B cell (primary cell): ENCODE data around the gene PXDC1. TPM values are rescaled to one million over a fixed set of nuclear protein-coding genes. Genes with fewer than 3 reads are reported as not detected.
A peak's percentile ranks its signal among the peaks of the same experiment; 100 is the strongest.

Experiments
- ATAC-seq: fragments of 200-7000 bp; cut with Tn5 transposase; one replicate; pipeline ENCODE4 v1.10.0; 2021; ENCODE audit warnings: low read depth, mild to moderate bottlenecking, moderate number of reproducible peaks, moderate library complexity
- CTCF ChIA-PET: fragments of 350-600 bp; sonication (Branson Sonifier 250); formaldehyde crosslinking; loops from one replicate; lab custom pipeline; 2021; ENCODE audit warnings: antibody characterized with exemption, inconsistent platforms; lab: Charles Lee
- POLR2A ChIA-PET: fragments of 350-600 bp; sonication (Branson Sonifier 250); formaldehyde crosslinking; loops from one replicate; lab custom pipeline; 2021; ENCODE audit warnings: antibody characterized with exemption; lab: Charles Lee
- DNase-seq: peaks from one replicate; pipeline ENCODE4 v3.0.0; 2013
- H2AFZ ChIP-seq: 2 replicates; pipeline ENCODE4 v1.6.1; 2012; ENCODE audit warnings: mild to moderate bottlenecking, low read depth, low read length; ENCODE audit not compliant: insufficient read depth, poor library complexity, severe bottlenecking
- H3K27ac ChIP-seq, 2 donors: 1 replicate in 1 of 2; 2 replicates in 1 of 2; pipeline ENCODE4 v1.5.1; 2012 to 2013; ENCODE audit warnings: low read length in 2 of 2, mild to moderate bottlenecking in 2 of 2, moderate library complexity in 1 of 2
- H3K27me3 ChIP-seq, 4 experiments: fragments of 200-600 bp in 1 of 4; sonication (generic) in 1 of 4; replicated peaks in 1 of 4; 1 replicate in 2 of 4; 2 replicates in 2 of 4; pipeline versions ENCODE4 v1.6.1 to v1.7.0; 2013 to 2016; ENCODE audit warnings: low read length in 3 of 4, mild to moderate bottlenecking in 2 of 4, mixed read lengths in 1 of 4, moderate library complexity in 1 of 4; ENCODE audit not compliant: insufficient read depth in 4 of 4, control insufficient read depth in 3 of 4; ENCODE audit errors: control extremely low read depth in 1 of 4
- H3K36me3 ChIP-seq, 2 experiments: replicated peaks in 1 of 2; 1 replicate in 1 of 2; 2 replicates in 1 of 2; pipeline versions ENCODE4 v1.6.1 to v1.7.1; 2013; ENCODE audit warnings: low read length in 1 of 2; ENCODE audit not compliant: insufficient read depth in 2 of 2, control insufficient read depth in 1 of 2; ENCODE audit errors: control extremely low read depth in 1 of 2, extremely low read depth in 1 of 2
- H3K4me1 ChIP-seq, 2 donors: fragments of 200-600 bp in 1 of 2; sonication (generic) in 1 of 2; 1 replicate in 1 of 2; 2 replicates in 1 of 2; pipeline versions ENCODE4 v1.5.1 to v1.6.1; 2013 to 2017; ENCODE audit warnings: low read length in 2 of 2; ENCODE audit not compliant: control insufficient read depth in 2 of 2, insufficient read depth in 2 of 2
- H3K4me2 ChIP-seq: replicated peaks from 2 replicates; pipeline ENCODE3; 2012; ENCODE audit warnings: mild to moderate bottlenecking, low read depth, low read length; ENCODE audit not compliant: poor library complexity, severe bottlenecking
- H3K4me3 ChIP-seq, 5 experiments: fragments of 200-600 bp in 1 of 5; sonication (generic) in 1 of 5; 1 replicate in 3 of 5; 2 replicates in 2 of 5; pipeline versions ENCODE4 v1.5.1 to v1.7.0; 2011 to 2016; ENCODE audit warnings: low read length in 4 of 5, mild to moderate bottlenecking in 4 of 5, low read depth in 2 of 5, control low read depth in 1 of 5, moderate library complexity in 1 of 5; ENCODE audit not compliant: insufficient read depth in 1 of 5; ENCODE audit errors: control extremely low read depth in 1 of 5, extremely low read depth in 1 of 5
- H3K79me2 ChIP-seq: fragments of 200-600 bp; sonication (generic); one replicate; pipeline ENCODE4 v1.6.0; 2016; ENCODE audit warnings: low read length; ENCODE audit not compliant: control insufficient read depth, insufficient read depth
- H3K9ac ChIP-seq: fragments of 200-600 bp; sonication (generic); 2 replicates; pipeline ENCODE4 v1.6.1; 2017; ENCODE audit warnings: mild to moderate bottlenecking, low read length, moderate library complexity
- H3K9me3 ChIP-seq, 3 donors: one replicate each; pipeline versions ENCODE4 v1.6.1 to v1.7.1; 2013; ENCODE audit warnings: low read length in 2 of 3; ENCODE audit not compliant: control insufficient read depth in 2 of 3, insufficient read depth in 1 of 3; ENCODE audit errors: control extremely low read depth in 1 of 3
- H4K20me1 ChIP-seq: 2 replicates; pipeline ENCODE4 v1.6.0; 2012; ENCODE audit warnings: mild to moderate bottlenecking, low read length; ENCODE audit not compliant: insufficient read depth, control insufficient read depth, poor library complexity, severe bottlenecking
- H3K27ac Mint-ChIP-seq: one replicate; pipeline ENCODE4 v1.8.0; 2021; ENCODE audit warnings: mixed read lengths
- H3K27me3 Mint-ChIP-seq: one replicate; pipeline ENCODE4 v1.8.0; 2021; ENCODE audit warnings: mixed read lengths
- H3K4me1 Mint-ChIP-seq: one replicate; pipeline ENCODE4 v1.8.0; 2021; ENCODE audit warnings: mixed read lengths
- H3K4me3 Mint-ChIP-seq: one replicate; pipeline ENCODE4 v1.8.0; 2021; ENCODE audit warnings: mixed read lengths
- H3K9me3 Mint-ChIP-seq: one replicate; pipeline ENCODE4 v1.8.0; 2022; ENCODE audit warnings: mixed read lengths; ENCODE audit not compliant: insufficient read depth
- CTCF ChIP-seq: fragments of 200-600 bp; IDR thresholded peaks from one replicate; pipeline ENCODE4 v1.8.0; 2022; ENCODE audit warnings: antibody characterized with exemption, mild to moderate bottlenecking
- EZH2 ChIP-seq: IDR thresholded peaks from 2 replicates; pipeline ENCODE4 v1.6.1; 2012; ENCODE audit warnings: borderline replicate concordance, low read depth, mild to moderate bottlenecking, moderate library complexity, low read length; ENCODE audit not compliant: insufficient read depth, poor library complexity, severe bottlenecking
- WGBS: methylation state at CpG from one replicate; pipeline ENCODE4 v1.1.5; 2013; ENCODE audit warnings: missing lambda C conversion rate; ENCODE audit not compliant: insufficient coverage; 5-methylcytosine and 5-hydroxymethylcytosine counted together
- intact Hi-C: fragments of 100-400 bp; cut with micrococcal nuclease; formaldehyde crosslinking; loops from one replicate; pipeline ENCODE4 v1.10.0; 2022
- polyA plus RNA-seq: library from polyadenylated mRNA; depleted of rRNA; stranded (reverse); fragments of >200 nt; gene quantifications from 2 replicates; pipeline ENCODE4 v1.2.3, GENCODE V29; 2012
- total RNA-seq, 2 donors: library from RNA; stranded (reverse); fragments of 120-200 nt in 1 of 2; gene quantifications; 1 replicate in 1 of 2; 2 replicates in 1 of 2; pipeline versions ENCODE4 v1.2.3 to v1.2.4, GENCODE V29; 2013 to 2022

PXDC1 gene
- total and polyA plus RNA-seq, 2 donors (not counting 1 experiment from before 2014, with no cell fraction given) = 4.7 to 18.9 TPM

- CTCF ChIA-PET = interaction anchor here (1.0 to 7.8 kb wide), 16 partner anchors 10 to 468 kb away, joined by 3 to 85 read pairs (median 7); partner anchors contain the start of gene FAM50B
These were observed 9.5 kb downstream of the PXDC1 start for GRCh38 chr6:3742076-3742425.

More at GRCh38 chr6:3742076-3742425, 9.5 kb downstream of the PXDC1 start:
- Histone ChIP-seq H2AFZ (no peak overlapping the region), H3K9me3 (no peaks in the 10 kb centered on the region), H3K36me3 (no peaks in the 10 kb centered on the region), H3K4me2 (peak overlapping the region; percentile 69), H3K27ac (no peak overlapping the region), H3K4me1 (peaks cover 27 to 32% of the 10 kb centered on the region in 2 donors), H4K20me1 (no peaks in the 10 kb centered on the region), H3K9ac (no peak overlapping the region), H3K27me3 (peaks cover 0 to 4% (median 0%) of the 10 kb centered on the region in 4 experiments), H3K4me3 (no peak overlapping the region), H3K79me2 (no peaks in the 10 kb centered on the region)
- H3K9me3 Mint-ChIP-seq = no peaks in the 10 kb centered on the region
- peaks cover 41% of the 10 kb centered on the region for H3K4me1 Mint-ChIP-seq
- peak overlapping the region; percentile 55 for H3K4me3 Mint-ChIP-seq
- DNase-seq = no peak
- TF ChIP-seq CTCF = no peak
- no peak for TF ChIP-seq EZH2
- POLR2A ChIA-PET = no interaction called here
- intact Hi-C loops = loop anchor here (1.0 to 10.0 kb wide), 9 partner anchors 145 to 663 kb away; no protein-coding TSS in a partner anchor
- no peaks in the 10 kb centered on the region for H3K27me3 Mint-ChIP-seq
- WGBS = 73% methylated on average over 2 of the region's 3 CpGs
- no peak for ATAC-seq
- H3K27ac Mint-ChIP-seq = no peak overlapping the region
